Activated naive CD8-positive, alpha-beta T cell treated with anti-CD3 and anti-CD28 coated beads for 36 hours (primary cell): ENCODE results near the gene STAB2. TPM values are rescaled to one million over a fixed set of nuclear protein-coding genes. Genes with fewer than 3 reads are reported as not detected.

Source experiments
- DNase-seq: peaks from one replicate; pipeline ENCODE4 v3.0.0; 2021
- H3K27ac Mint-ChIP-seq: one replicate; pipeline ENCODE4 v1.8.0; 2022; ENCODE audit warnings: mild to moderate bottlenecking, moderate library complexity, mixed read lengths
- H3K27me3 Mint-ChIP-seq: one replicate; pipeline ENCODE4 v1.8.0; 2022; ENCODE audit warnings: mild to moderate bottlenecking, mixed read lengths
- H3K36me3 Mint-ChIP-seq: one replicate; pipeline ENCODE4 v1.8.0; 2021; ENCODE audit warnings: mild to moderate bottlenecking, mixed read lengths
- H3K4me1 Mint-ChIP-seq: one replicate; pipeline ENCODE4 v1.8.0; 2021; ENCODE audit warnings: mixed read lengths
- H3K4me3 Mint-ChIP-seq: one replicate; pipeline ENCODE4 v1.8.0; 2022; ENCODE audit warnings: mild to moderate bottlenecking, moderate library complexity, mixed read lengths
- H3K9me3 Mint-ChIP-seq: one replicate; pipeline ENCODE4 v1.8.0; 2022; ENCODE audit warnings: mixed read lengths
- total RNA-seq, 2 experiments: library from RNA; stranded (reverse); gene quantifications; one replicate each; pipeline ENCODE4 v1.2.3, GENCODE V29; 2021

Gene STAB2
- total RNA-seq, 2 experiments from 2014 or later, result not detected

- H3K4me3 Mint-ChIP-seq, result no peak overlapping the region
- H3K9me3 Mint-ChIP-seq, result no peaks in the 10 kb centered on the region
- no peaks in the 10 kb centered on the region for H3K27me3 Mint-ChIP-seq
- no peaks in the 10 kb centered on the region for H3K4me1 Mint-ChIP-seq
- no peaks in the 10 kb centered on the region for H3K36me3 Mint-ChIP-seq
- no peak overlapping the region for H3K27ac Mint-ChIP-seq
- no peak for DNase-seq
Observed at GRCh38 chr12:103725398-103725797, 138.3 kb downstream of the STAB2 start.

GRCh38 chr12:103727638-103728037, 140.6 kb downstream of the STAB2 start:
- Mint-ChIP-seq H3K4me1 (no peaks in the 10 kb centered on the region), H3K36me3 (no peaks in the 10 kb centered on the region), H3K9me3 (peaks cover 2% of the 10 kb centered on the region), H3K4me3 (no peak overlapping the region), H3K27ac (no peak overlapping the region), H3K27me3 (peaks cover 3% of the 10 kb centered on the region)
- DNase-seq, result no peak

- H3K9me3 Mint-ChIP-seq, result peaks cover 2% of the 10 kb centered on the region
- no peak overlapping the region for H3K4me3 Mint-ChIP-seq
- no peak for DNase-seq
- H3K27me3 Mint-ChIP-seq, result peaks cover 3% of the 10 kb centered on the region
- H3K4me1 Mint-ChIP-seq, result no peaks in the 10 kb centered on the region
- H3K27ac Mint-ChIP-seq, result no peak overlapping the region
- H3K36me3 Mint-ChIP-seq, result no peaks in the 10 kb centered on the region
Observed at GRCh38 chr12:103728323-103728722, 141.2 kb downstream of the STAB2 start.

GRCh38 chr12:103729499-103729898, 142.4 kb downstream of the STAB2 start:
- H3K9me3 Mint-ChIP-seq, result peaks cover 2% of the 10 kb centered on the region
- H3K27ac Mint-ChIP-seq, result no peak overlapping the region
- no peak overlapping the region for H3K4me3 Mint-ChIP-seq
- no peaks in the 10 kb centered on the region for H3K36me3 Mint-ChIP-seq
- H3K4me1 Mint-ChIP-seq, result no peaks in the 10 kb centered on the region
- DNase-seq, result no peak
- peaks cover 3% of the 10 kb centered on the region for H3K27me3 Mint-ChIP-seq

- Mint-ChIP-seq H3K4me1 (no peaks in the 10 kb centered on the region), H3K36me3 (no peaks in the 10 kb centered on the region), H3K27me3 (peaks cover 11% of the 10 kb centered on the region), H3K9me3 (peaks cover 2% of the 10 kb centered on the region), H3K4me3 (no peak overlapping the region), H3K27ac (no peak overlapping the region)
- no peak for DNase-seq
Observed at GRCh38 chr12:103731539-103731938, 144.5 kb downstream of the STAB2 start.

GRCh38 chr12:103734863-103735262, 147.8 kb downstream of the STAB2 start:
- Mint-ChIP-seq H3K27me3 (peaks cover 11% of the 10 kb centered on the region), H3K4me3 (no peak overlapping the region), H3K27ac (no peak overlapping the region), H3K36me3 (no peaks in the 10 kb centered on the region), H3K9me3 (peaks cover 2% of the 10 kb centered on the region), H3K4me1 (no peaks in the 10 kb centered on the region)
- DNase-seq, result no peak

- H3K27ac Mint-ChIP-seq, result no peak overlapping the region
- H3K36me3 Mint-ChIP-seq, result no peaks in the 10 kb centered on the region
- peaks cover 2% of the 10 kb centered on the region for H3K9me3 Mint-ChIP-seq
- no peak for DNase-seq
- H3K4me1 Mint-ChIP-seq, result no peaks in the 10 kb centered on the region
- no peak overlapping the region for H3K4me3 Mint-ChIP-seq
- H3K27me3 Mint-ChIP-seq, result peaks cover 11% of the 10 kb centered on the region
Observed at GRCh38 chr12:103735291-103735690, 148.2 kb downstream of the STAB2 start.

- Mint-ChIP-seq H3K27me3 (peaks cover 10% of the 10 kb centered on the region), H3K36me3 (no peaks in the 10 kb centered on the region), H3K4me1 (no peaks in the 10 kb centered on the region), H3K27ac (no peak overlapping the region), H3K9me3 (peaks cover 1% of the 10 kb centered on the region), H3K4me3 (no peak overlapping the region)
- no peak for DNase-seq
Observed at GRCh38 chr12:103736572-103736971, 149.5 kb downstream of the STAB2 start.

- H3K27me3 Mint-ChIP-seq, result peaks cover 8% of the 10 kb centered on the region
- no peak for DNase-seq
- H3K4me1 Mint-ChIP-seq, result no peaks in the 10 kb centered on the region
- no peak overlapping the region for H3K27ac Mint-ChIP-seq
- H3K4me3 Mint-ChIP-seq, result no peak overlapping the region
- no peaks in the 10 kb centered on the region for H3K36me3 Mint-ChIP-seq
- no peaks in the 10 kb centered on the region for H3K9me3 Mint-ChIP-seq
Observed at GRCh38 chr12:103737881-103738280, 150.8 kb downstream of the STAB2 start.

- Mint-ChIP-seq H3K27me3 (no peaks in the 10 kb centered on the region), H3K27ac (no peak overlapping the region), H3K4me3 (no peak overlapping the region), H3K4me1 (no peaks in the 10 kb centered on the region), H3K36me3 (no peaks in the 10 kb centered on the region), H3K9me3 (no peaks in the 10 kb centered on the region)
- no peak for DNase-seq
Observed at GRCh38 chr12:103742349-103742932, 155.4 kb downstream of the STAB2 start.

- no peak overlapping the region for H3K27ac Mint-ChIP-seq
- H3K4me1 Mint-ChIP-seq, result no peaks in the 10 kb centered on the region
- H3K36me3 Mint-ChIP-seq, result no peaks in the 10 kb centered on the region
- DNase-seq, result no peak
- no peak overlapping the region for H3K4me3 Mint-ChIP-seq
- H3K9me3 Mint-ChIP-seq, result no peaks in the 10 kb centered on the region
- no peaks in the 10 kb centered on the region for H3K27me3 Mint-ChIP-seq
Observed at GRCh38 chr12:103743788-103744187, 156.7 kb downstream of the STAB2 start.

GRCh38 chr12:103745962-103746361, 158.9 kb downstream of the STAB2 start:
- Mint-ChIP-seq H3K27ac (no peak overlapping the region), H3K36me3 (no peaks in the 10 kb centered on the region), H3K4me1 (no peaks in the 10 kb centered on the region), H3K27me3 (no peaks in the 10 kb centered on the region), H3K9me3 (no peaks in the 10 kb centered on the region), H3K4me3 (no peak overlapping the region)
- DNase-seq, result no peak

- no peak overlapping the region for H3K4me3 Mint-ChIP-seq
- no peak overlapping the region for H3K27ac Mint-ChIP-seq
- no peaks in the 10 kb centered on the region for H3K27me3 Mint-ChIP-seq
- no peak for DNase-seq
- no peaks in the 10 kb centered on the region for H3K9me3 Mint-ChIP-seq
- no peaks in the 10 kb centered on the region for H3K36me3 Mint-ChIP-seq
- H3K4me1 Mint-ChIP-seq, result no peaks in the 10 kb centered on the region
Observed at GRCh38 chr12:103748002-103748401, 160.9 kb downstream of the STAB2 start.

GRCh38 chr12:103748875-103749274, 161.8 kb downstream of the STAB2 start:
- Mint-ChIP-seq H3K4me3 (no peak overlapping the region), H3K27ac (no peak overlapping the region), H3K9me3 (no peaks in the 10 kb centered on the region), H3K27me3 (no peaks in the 10 kb centered on the region), H3K4me1 (no peaks in the 10 kb centered on the region), H3K36me3 (no peaks in the 10 kb centered on the region)
- DNase-seq, result no peak

- H3K4me3 Mint-ChIP-seq, result no peak overlapping the region
- H3K36me3 Mint-ChIP-seq, result no peaks in the 10 kb centered on the region
- no peaks in the 10 kb centered on the region for H3K27me3 Mint-ChIP-seq
- H3K9me3 Mint-ChIP-seq, result no peaks in the 10 kb centered on the region
- H3K4me1 Mint-ChIP-seq, result no peaks in the 10 kb centered on the region
- no peak overlapping the region for H3K27ac Mint-ChIP-seq
- no peak for DNase-seq
Observed at GRCh38 chr12:103751171-103751570, 164.1 kb downstream of the STAB2 start.

- Mint-ChIP-seq H3K4me3 (no peak overlapping the region), H3K27ac (no peak overlapping the region), H3K9me3 (no peaks in the 10 kb centered on the region), H3K36me3 (no peaks in the 10 kb centered on the region), H3K4me1 (no peaks in the 10 kb centered on the region), H3K27me3 (no peaks in the 10 kb centered on the region)
- no peak for DNase-seq
Observed at GRCh38 chr12:103751600-103751999, 164.5 kb downstream of the STAB2 start.
